Left hindlimb (tissue), 1 donor: ENCODE measurements around the gene SRSF3.
A peak's percentile ranks its signal among the peaks of the same experiment; 100 is the strongest.
"Not testable (repeated sequence)": the region's sequence is repeated elsewhere in the genome, so short reads cannot be mapped to it uniquely, and the experiment has no call there.

Source experiments
- DNase-seq: peaks from one replicate; pipeline ENCODE4 v3.0.0-alpha.2; 2018

SRSF3 gene

GRCh38 chr6:36576578-36576977, 17.6 kb upstream of the SRSF3 start:
- no peak for DNase-seq

- DNase-seq = no peak
Measured at GRCh38 chr6:36577301-36577700, 16.9 kb upstream of the SRSF3 start.

- DNase-seq = no peak
Measured at GRCh38 chr6:36578030-36578429, 16.1 kb upstream of the SRSF3 start.

- no peak for DNase-seq
Measured at GRCh38 chr6:36578431-36578830, 15.7 kb upstream of the SRSF3 start.

GRCh38 chr6:36580184-36580526, 14.0 kb upstream of the SRSF3 start:
- no peak for DNase-seq

- no peak for DNase-seq
Measured at GRCh38 chr6:36581716-36582115, 12.4 kb upstream of the SRSF3 start.

- no peak for DNase-seq
Measured at GRCh38 chr6:36586606-36587005, 7.6 kb upstream of the SRSF3 start.

- DNase-seq = not testable (repeated sequence)
Measured at GRCh38 chr6:36589025-36589400, 5.1 kb upstream of the SRSF3 start.

- DNase-seq = no peak
Measured at GRCh38 chr6:36590237-36590636, 3.9 kb upstream of the SRSF3 start.

GRCh38 chr6:36592221-36592655, 1.9 kb upstream of the SRSF3 start:
- no peak for DNase-seq

GRCh38 chr6:36593569-36594028, 563 bp upstream of the SRSF3 start:
- peak; percentile 73 for DNase-seq

- DNase-seq = no peak
Measured at GRCh38 chr6:36594816-36595643, 868 bp downstream of the SRSF3 start.

GRCh38 chr6:36596356-36596755, 2.2 kb downstream of the SRSF3 start:
- DNase-seq = no peak

GRCh38 chr6:36597775-36598174, 3.6 kb downstream of the SRSF3 start:
- DNase-seq = no peak

- DNase-seq = no peak
Measured at GRCh38 chr6:36598326-36598725, 4.2 kb downstream of the SRSF3 start.

GRCh38 chr6:36598739-36599318, 4.7 kb downstream of the SRSF3 start:
- no peak for DNase-seq

- no peak for DNase-seq
Measured at GRCh38 chr6:36599791-36600209, 5.6 kb downstream of the SRSF3 start.

GRCh38 chr6:36600564-36601146, 6.5 kb downstream of the SRSF3 start:
- DNase-seq = no peak

GRCh38 chr6:36601818-36602217, 7.7 kb downstream of the SRSF3 start:
- DNase-seq = not testable (repeated sequence)

- DNase-seq = no peak
Measured at GRCh38 chr6:36603222-36604089, 9.3 kb downstream of the SRSF3 start.

GRCh38 chr6:36604090-36605060, 10.2 kb downstream of the SRSF3 start:
- no peak for DNase-seq

- no peak for DNase-seq
Measured at GRCh38 chr6:36605143-36605542, 11.0 kb downstream of the SRSF3 start.
